T-helper 22 cell (primary cell): ENCODE data around the gene BDH1.

ENCODE experiments used
- DNase-seq: peaks from one replicate; pipeline ENCODE4 v3.0.0-alpha.2; 2020; ENCODE audit warnings: low read depth

BDH1 gene

GRCh38 chr3:197504641-197505121 lies 51.1 kb downstream of the BDH1 start:
- no peak for DNase-seq

DNA sequence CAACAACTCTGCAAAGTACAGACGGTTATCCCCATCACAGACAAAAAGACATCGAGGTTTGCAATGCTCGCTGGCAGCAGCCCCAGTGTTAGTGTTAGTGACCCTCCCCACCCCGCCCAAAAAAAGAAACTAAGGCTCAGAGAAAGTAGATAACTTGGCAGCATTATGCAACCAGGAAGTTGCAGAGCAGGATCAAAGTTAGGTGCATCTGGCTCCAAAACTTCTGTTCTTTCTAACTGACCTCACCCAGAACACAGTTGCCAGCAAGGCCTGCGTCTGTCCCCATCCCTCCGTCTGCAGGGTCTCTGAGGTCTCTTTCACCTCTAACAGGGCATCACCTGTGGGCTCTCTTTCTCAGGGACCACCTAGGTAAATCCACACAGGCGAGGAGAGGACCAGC lies 51.5 kb downstream of the BDH1 start:
- no peak for DNase-seq

DNA sequence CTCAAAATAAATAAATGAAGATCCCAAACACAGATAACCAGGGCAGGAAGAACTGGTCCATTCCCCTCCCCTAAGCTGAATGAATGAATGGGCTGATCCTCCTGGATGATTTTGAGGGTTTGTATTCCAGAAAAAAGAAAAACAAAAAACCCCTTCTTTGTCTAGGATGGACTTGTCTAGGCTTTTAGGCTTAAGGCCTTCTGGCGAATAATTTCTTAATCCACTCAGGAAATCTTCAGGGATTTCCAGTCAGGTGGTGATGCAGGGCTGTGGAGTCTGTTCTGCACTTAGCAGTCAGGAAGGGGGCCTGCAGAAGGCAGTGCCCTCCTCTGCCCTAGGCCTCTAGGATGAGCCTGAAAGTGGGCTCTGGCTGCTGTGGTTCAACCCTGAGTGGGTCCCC lies 52.1 kb downstream of the BDH1 start:
- DNase-seq: no peak

DNA sequence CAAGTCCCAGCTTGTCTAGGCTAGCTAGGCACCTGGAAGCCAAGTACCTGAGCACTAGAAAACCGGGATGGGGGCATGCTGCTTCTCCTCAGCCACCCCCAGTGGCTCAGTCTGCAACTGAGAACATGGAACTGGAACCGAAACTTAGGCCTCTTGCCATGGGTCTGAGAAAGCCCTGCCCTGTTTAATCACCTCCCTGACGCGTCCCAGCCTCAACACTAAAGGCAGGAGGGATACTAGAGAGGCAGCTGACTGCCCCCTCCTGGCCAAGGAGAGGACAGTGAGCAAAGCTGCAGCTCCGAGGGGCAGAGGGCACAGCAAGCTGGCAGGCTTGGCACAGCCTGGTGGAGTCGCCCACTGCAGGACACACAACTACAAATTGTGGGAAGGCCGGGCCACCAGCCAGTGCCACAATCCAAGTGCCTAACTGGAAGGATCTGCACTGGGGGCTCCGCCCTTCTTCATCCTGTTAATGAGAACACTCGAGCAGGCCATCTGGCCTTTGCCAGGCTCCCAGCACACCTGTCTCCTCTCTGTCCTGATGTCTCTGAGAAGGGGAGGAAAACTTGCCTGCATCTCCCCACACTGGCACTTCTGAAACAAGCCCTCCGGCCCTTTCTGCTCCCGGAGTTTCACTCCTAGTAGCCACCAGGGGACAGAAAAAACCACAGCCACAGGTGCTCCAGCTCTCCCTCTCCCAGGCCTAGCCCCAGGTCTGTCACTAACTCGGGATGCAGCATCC lies 53.7 kb downstream of the BDH1 start:
- DNase-seq: no peak

DNA sequence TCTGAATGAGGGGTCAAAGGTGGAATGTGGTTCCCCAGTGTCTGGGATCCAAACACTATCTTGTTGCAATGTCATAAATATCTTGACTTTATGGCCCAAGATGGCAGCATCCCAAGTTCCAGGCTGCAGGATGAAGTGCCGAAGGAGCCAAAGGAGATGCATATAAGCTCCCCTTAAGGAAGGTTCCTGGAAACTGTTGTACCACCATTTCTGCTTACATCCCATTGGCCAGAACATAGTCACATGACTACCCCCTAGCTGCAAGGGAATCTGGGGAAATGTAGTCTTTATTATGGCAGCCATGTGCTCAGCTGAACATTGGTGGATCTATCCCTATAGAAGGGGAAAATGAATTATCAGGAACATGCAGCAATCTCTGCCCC lies 54.3 kb downstream of the BDH1 start:
- DNase-seq: no peak

DNA sequence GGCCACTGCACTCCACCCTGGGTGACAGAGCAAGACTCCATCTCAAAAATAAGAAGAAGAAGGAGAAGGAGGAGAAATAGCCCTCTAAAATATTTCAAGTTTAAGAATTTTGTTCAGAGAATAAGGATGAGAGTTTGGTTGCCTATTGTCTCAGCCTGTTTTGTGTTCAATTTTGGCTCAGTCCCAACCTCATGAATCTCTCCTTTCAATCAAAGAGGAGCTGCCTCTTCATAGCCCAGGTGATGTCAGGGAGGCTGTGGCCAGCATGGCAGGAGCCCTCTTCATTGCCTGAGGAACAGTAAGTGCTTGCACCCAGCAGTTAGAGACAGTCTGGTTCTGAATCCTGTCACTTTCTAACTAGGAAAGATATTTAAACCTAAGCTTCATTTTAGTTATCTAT lies 55.0 kb downstream of the BDH1 start:
- no peak for DNase-seq

DNA sequence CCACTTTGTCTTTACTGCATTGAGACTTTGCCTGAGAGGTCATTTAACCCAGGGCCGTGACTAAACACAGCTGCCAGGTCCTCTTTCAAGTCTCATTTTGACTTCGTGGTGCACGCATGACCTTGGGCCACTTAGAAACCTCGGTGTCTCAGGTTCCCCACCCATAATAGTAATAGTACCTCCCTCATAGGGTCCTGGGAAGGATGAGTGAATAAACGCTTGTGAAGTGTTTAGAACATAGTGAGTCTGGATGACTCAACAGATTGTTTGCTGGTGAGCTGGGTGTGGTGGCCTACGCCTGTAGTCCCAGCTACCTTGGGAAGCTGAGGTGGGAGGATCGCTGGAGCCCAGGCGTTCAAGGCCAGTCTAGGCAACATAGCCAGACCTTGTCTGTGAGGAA lies 56.3 kb downstream of the BDH1 start:
- no peak for DNase-seq

- no peak for DNase-seq
Observed at GRCh38 chr3:197498499-197499241, 57.1 kb downstream of the BDH1 start.

GRCh38 chr3:197496746-197497125 lies 59.0 kb downstream of the BDH1 start:
- no peak for DNase-seq

- DNase-seq: no peak
Observed at GRCh38 chr3:197495999-197496745, 59.6 kb downstream of the BDH1 start.

DNA sequence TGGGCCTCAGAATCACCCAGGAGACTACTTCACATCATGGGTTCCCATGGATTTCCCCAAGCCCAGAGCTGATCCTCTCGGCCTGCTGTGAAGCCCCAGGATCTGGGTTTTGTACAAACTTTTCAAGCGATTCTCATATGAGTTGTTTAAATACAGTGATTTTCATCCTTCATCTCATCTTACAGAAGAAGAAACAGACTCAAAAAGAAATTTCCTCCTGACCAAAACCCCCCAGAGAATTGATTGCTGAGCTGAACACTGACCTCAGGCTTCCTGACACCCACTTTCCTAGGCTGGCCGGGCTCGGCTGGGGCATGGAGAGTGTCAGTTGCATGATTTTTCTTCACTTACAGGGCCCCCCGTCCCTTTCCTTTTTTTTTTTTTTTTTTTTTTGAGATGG lies 60.3 kb downstream of the BDH1 start:
- no peak for DNase-seq

GRCh38 chr3:197495059-197495455 lies 60.7 kb downstream of the BDH1 start:
- DNase-seq: no peak

DNA sequence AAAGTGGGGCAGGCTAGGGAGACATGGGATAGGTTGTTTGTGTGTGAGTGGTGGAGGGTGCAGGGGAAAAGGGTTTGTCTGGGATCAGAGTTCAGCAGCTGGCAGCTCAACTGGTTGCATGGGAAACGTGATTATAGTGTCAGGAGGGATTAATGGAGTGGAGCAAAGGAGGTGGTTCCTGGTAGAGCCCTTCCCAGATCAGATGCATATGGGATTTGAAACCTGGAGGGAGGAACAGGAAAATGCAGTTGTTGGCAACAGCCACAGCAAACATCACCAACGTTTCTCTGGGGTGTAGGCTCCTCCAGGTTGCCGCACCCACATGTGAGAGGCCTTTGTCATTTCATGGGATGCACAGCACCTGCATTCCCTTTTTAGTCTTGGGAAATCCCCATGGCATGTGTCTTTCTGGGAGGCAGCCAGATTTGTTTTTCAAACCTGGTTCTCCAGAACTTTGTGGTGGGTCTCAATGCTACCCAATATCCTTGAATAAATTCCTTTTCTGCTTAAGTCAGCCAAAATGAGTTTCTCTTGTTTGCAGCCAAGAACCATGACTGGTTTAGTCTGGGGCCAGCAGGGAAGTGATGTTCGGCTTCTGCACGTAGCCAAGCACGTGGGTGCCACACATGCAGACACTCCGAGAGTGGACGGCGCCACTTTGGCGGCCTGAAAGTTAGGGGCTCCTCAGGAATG lies 61.3 kb downstream of the BDH1 start:
- DNase-seq: no peak

- no peak for DNase-seq
Observed at GRCh38 chr3:197493049-197493448, 62.7 kb downstream of the BDH1 start.

DNA sequence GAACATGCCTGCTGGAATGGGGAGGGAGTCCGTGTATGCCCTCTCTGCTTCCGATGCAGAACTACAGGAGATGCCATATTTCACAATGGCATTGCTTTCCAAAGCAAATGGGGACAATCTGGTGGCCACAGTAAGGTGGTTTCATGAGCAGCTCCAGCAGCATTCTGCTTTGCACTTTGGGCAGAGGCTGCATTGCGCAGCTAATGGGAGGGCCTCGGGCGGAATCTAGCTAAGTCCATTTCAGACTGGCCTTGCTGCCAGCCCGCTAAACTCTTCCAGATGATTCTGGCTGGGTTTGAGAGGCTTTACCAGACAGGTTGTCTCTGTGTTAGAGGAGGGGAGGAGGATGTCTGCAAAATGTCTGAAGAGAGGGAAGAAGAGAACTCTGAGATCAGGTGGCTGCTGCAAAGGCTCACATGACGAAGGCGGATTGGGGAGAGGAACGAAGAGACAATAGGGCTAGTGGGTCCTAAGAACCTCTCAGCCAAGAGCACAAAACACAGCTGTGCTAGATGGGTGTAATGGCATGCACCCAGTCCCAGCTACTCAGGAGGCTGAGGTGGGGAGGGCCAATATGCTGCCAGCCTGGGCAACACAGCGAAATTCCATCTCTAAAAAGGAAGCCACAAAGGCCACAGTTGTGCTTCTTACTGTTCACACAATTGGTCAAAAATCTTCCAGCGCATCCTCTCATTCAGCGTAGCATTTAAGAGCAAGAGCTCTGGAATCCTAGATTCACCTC lies 63.7 kb downstream of the BDH1 start:
- no peak for DNase-seq

DNA sequence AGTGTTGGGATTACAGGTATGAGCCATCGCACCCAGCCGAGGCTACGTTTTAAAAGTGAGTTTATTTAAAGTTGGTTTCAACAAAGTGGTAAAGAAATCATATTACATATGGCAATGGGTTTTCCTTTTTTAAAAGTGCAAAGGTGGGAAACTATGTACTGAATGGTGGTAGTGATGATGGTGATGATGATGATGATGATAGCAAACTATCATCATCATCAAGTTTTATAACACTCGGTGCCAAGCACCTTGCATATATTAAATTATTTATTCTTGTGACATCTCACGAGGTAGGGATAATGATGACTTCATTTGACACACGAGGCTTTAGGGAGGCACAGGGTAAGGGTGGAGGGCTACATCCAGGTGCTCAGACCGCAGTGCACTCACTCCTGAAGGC lies 64.3 kb downstream of the BDH1 start:
- no peak for DNase-seq

- no peak for DNase-seq
Observed at GRCh38 chr3:197490098-197491058, 65.4 kb downstream of the BDH1 start.

DNA sequence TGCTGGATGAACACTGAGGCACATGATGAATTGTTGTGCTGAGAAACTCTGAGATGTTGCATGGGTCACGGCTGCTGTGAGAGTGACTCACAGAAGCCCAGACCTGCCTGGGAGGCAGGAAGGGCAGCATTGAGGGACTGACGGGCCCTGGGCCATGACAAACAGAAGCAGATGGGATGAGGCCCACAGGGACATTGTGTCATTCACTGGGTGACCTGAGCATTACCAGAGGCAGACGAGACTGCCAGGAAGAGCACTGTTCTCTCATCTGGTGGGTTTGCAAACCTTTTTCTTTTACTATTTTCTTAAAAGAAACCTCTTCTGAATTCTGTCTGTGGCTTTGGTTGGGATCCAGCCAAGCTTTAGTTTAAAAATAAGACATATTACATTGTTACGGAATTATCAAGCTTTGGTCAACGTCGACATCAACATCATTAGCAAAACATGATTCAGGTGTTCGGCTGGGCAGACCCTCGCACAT lies 67.8 kb downstream of the BDH1 start:
- no peak for DNase-seq

- DNase-seq: no peak
Observed at GRCh38 chr3:197486861-197487260, 68.9 kb downstream of the BDH1 start.

GRCh38 chr3:197485143-197485542 lies 70.6 kb downstream of the BDH1 start:
- DNase-seq: no peak
